ENCODE data around the gene GPR153. TPM values are rescaled to one million over a fixed set of nuclear protein-coding genes. Genes with fewer than 3 reads are reported as not detected.

The GPR153 gene
- total RNA-seq, 1 experiment from 2014 or later: 3.2 TPM

GRCh38 chr1:6269720-6270400, 9.0 kb upstream of the GPR153 start:
- no peaks in the 10 kb centered on the region for H3K4me1 Mint-ChIP-seq (ENCODE audit: low read depth, unreplicated experiment)
- no peaks in the 10 kb centered on the region for H3K36me3 ChIP-seq (ENCODE audit: control insufficient read depth, insufficient read depth, low read length)
- CTCF ChIA-PET: no interaction called here
- TF ChIP-seq, protein P1, sequence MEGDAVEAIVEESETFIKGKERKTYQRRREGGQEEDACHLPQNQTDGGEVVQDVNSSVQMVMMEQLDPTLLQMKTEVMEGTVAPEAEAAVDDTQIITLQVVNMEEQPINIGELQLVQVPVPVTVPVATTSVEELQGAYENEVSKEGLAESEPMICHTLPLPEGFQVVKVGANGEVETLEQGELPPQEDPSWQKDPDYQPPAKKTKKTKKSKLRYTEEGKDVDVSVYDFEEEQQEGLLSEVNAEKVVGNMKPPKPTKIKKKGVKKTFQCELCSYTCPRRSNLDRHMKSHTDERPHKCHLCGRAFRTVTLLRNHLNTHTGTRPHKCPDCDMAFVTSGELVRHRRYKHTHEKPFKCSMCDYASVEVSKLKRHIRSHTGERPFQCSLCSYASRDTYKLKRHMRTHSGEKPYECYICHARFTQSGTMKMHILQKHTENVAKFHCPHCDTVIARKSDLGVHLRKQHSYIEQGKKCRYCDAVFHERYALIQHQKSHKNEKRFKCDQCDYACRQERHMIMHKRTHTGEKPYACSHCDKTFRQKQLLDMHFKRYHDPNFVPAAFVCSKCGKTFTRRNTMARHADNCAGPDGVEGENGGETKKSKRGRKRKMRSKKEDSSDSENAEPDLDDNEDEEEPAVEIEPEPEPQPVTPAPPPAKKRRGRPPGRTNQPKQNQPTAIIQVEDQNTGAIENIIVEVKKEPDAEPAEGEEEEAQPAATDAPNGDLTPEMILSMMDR (IDR thresholded peaks at IDR 0.05; ENCODE audit: insufficient read depth in 1 of 2, low read depth in 1 of 2, low read length in 1 of 2, severe bottlenecking in 1 of 2, unreplicated experiment in 1 of 2): no peak
- BruUV-seq (replicated peaks): no TSS peak
- H3K9me3 Mint-ChIP-seq (ENCODE audit: unreplicated experiment): no peaks in the 10 kb centered on the region
- H3K4me1 ChIP-seq: no peaks in the 10 kb centered on the region
- peaks cover 40% of the 10 kb centered on the region for H3K36me3 Mint-ChIP-seq (ENCODE audit: insufficient read depth, unreplicated experiment)
- H3K27me3 Mint-ChIP-seq (ENCODE audit: insufficient read depth, unreplicated experiment): no peaks in the 10 kb centered on the region
- no peaks in the 10 kb centered on the region for H3K9me3 ChIP-seq
- intact Hi-C loops (cut with micrococcal nuclease; ENCODE audit: unreplicated experiment): no loop called here
- H3K4me3 ChIP-seq (ENCODE audit: low read depth, low read length): no peak overlapping the region
- H3K27ac Mint-ChIP-seq (ENCODE audit: unreplicated experiment): no peak overlapping the region
- H3K27me3 ChIP-seq (replicated peaks; ENCODE audit: control insufficient read depth, insufficient read depth, low read length): no peaks in the 10 kb centered on the region
- H3K4me3 Mint-ChIP-seq (ENCODE audit: unreplicated experiment): no peak overlapping the region
- no peak for DNase-seq
- POLR2A ChIA-PET: no interaction called here

DNA sequence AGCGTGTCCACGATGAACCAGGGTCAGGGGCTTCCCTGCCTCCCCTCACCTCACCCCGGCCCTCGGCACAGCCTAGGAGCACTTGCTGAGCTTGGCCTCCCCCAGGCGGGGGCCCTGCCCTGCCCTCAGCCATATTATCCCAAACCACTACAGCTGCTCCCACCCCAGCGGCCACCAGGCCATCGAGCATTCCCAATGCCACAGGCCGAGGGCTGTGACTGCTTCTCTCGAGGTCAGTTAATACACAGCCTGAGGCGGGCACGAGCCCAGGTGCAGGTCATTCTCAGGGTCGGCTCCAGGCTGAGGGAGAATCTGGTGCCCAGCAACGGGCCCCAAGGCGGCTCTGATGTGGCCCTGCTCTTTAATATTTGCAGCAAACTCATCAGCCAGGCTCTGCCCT, 8.4 kb upstream of the GPR153 start:
- Mint-ChIP-seq H3K36me3 (ENCODE audit: insufficient read depth, unreplicated experiment) (peaks cover 45% of the 10 kb centered on the region), H3K27me3 (ENCODE audit: insufficient read depth, unreplicated experiment) (no peaks in the 10 kb centered on the region), H3K27ac (ENCODE audit: unreplicated experiment) (no peak overlapping the region), H3K9me3 (ENCODE audit: unreplicated experiment) (no peaks in the 10 kb centered on the region), H3K4me3 (ENCODE audit: unreplicated experiment) (no peak overlapping the region), H3K4me1 (ENCODE audit: low read depth, unreplicated experiment) (no peaks in the 10 kb centered on the region)
- BruUV-seq (replicated peaks): no TSS peak
- ChIA-PET POLR2A (no interaction called here), CTCF (no interaction called here)
- TF ChIP-seq, protein P1 (IDR thresholded peaks at IDR 0.05; ENCODE audit: insufficient read depth in 1 of 2, low read depth in 1 of 2, low read length in 1 of 2, severe bottlenecking in 1 of 2, unreplicated experiment in 1 of 2): no peak
- no peak overlapping the region for H3K4me3 ChIP-seq (ENCODE audit: low read depth, low read length)
- no peaks in the 10 kb centered on the region for H3K4me1 ChIP-seq
- H3K9me3 ChIP-seq: no peaks in the 10 kb centered on the region
- no peak for DNase-seq
- H3K36me3 ChIP-seq (ENCODE audit: control insufficient read depth, insufficient read depth, low read length): no peaks in the 10 kb centered on the region
- intact Hi-C loops (cut with micrococcal nuclease; ENCODE audit: unreplicated experiment): no loop called here
- H3K27me3 ChIP-seq (replicated peaks; ENCODE audit: control insufficient read depth, insufficient read depth, low read length): no peaks in the 10 kb centered on the region

GRCh38 chr1:6268415-6268814, 7.5 kb upstream of the GPR153 start:
- H3K9me3 Mint-ChIP-seq (ENCODE audit: unreplicated experiment): no peaks in the 10 kb centered on the region

More at GRCh38 chr1:6268415-6268814, 7.5 kb upstream of the GPR153 start:
- Mint-ChIP-seq H3K4me3 (ENCODE audit: unreplicated experiment) (no peak overlapping the region), H3K4me1 (ENCODE audit: low read depth, unreplicated experiment) (no peaks in the 10 kb centered on the region), H3K36me3 (ENCODE audit: insufficient read depth, unreplicated experiment) (peaks cover 53% of the 10 kb centered on the region), H3K27ac (ENCODE audit: unreplicated experiment) (no peak overlapping the region), H3K27me3 (ENCODE audit: insufficient read depth, unreplicated experiment) (no peaks in the 10 kb centered on the region)
- DNase-seq: no peak
- intact Hi-C loops (cut with micrococcal nuclease; ENCODE audit: unreplicated experiment): no loop called here
- Histone ChIP-seq H3K36me3 (ENCODE audit: control insufficient read depth, insufficient read depth, low read length) (no peaks in the 10 kb centered on the region), H3K4me3 (ENCODE audit: low read depth, low read length) (no peak overlapping the region), H3K4me1 (no peaks in the 10 kb centered on the region), H3K27me3 (replicated peaks; ENCODE audit: control insufficient read depth, insufficient read depth, low read length) (no peaks in the 10 kb centered on the region), H3K9me3 (no peaks in the 10 kb centered on the region)
- POLR2A ChIA-PET: no interaction called here
- TF ChIP-seq, protein P1 (IDR thresholded peaks at IDR 0.05; ENCODE audit: insufficient read depth in 1 of 2, low read depth in 1 of 2, low read length in 1 of 2, severe bottlenecking in 1 of 2, unreplicated experiment in 1 of 2): no peak
- CTCF ChIA-PET: no interaction called here
- BruUV-seq (replicated peaks): no TSS peak

Measured in Caco-2 (cell line).